Thyroid gland (tissue), 4 donors: ENCODE data around the gene RGMB. TPM values are rescaled to one million over a fixed set of nuclear protein-coding genes. Genes with fewer than 3 reads are reported as not detected.

Source experiments
- DNase-seq, 2 donors: peaks; one replicate each; pipeline ENCODE4 v3.0.0-alpha.2; 2019
- H3K27ac ChIP-seq, 3 donors: fragments of 200-600 bp; sonication (generic); 1 replicate in 2 of 3; 2 replicates in 1 of 3; pipeline ENCODE4 v1.5.1; 2016 to 2019; ENCODE audit warnings: mild to moderate bottlenecking in 1 of 3, moderate library complexity in 1 of 3
- H3K27me3 ChIP-seq: fragments of 200-600 bp; sonication (generic); one replicate; pipeline ENCODE4 v1.5.1; 2019
- H3K36me3 ChIP-seq, 2 donors: fragments of 200-600 bp; sonication (generic); one replicate each; pipeline ENCODE4 v1.5.1; 2016 to 2019
- H3K4me1 ChIP-seq, 2 donors: fragments of 200-600 bp; sonication (generic); one replicate each; pipeline ENCODE4 v1.5.1; 2017 to 2019
- H3K4me3 ChIP-seq, 3 donors: fragments of 200-600 bp; sonication (generic); replicated peaks in 1 of 3; 1 replicate in 2 of 3; 2 replicates in 1 of 3; pipeline ENCODE4 v1.5.1; 2016; ENCODE audit warnings: mild to moderate bottlenecking in 1 of 3
- H3K9me3 ChIP-seq: fragments of 200-600 bp; sonication (generic); one replicate; pipeline ENCODE4 v1.5.1; 2017
- POLR2A ChIP-seq, 2 donors: fragments of 450-650 bp; IDR thresholded peaks; one replicate each; pipeline ENCODE4 v1.6.1; 2017; ENCODE audit warnings: antibody characterized with exemption in 2 of 2, mild to moderate bottlenecking in 2 of 2, moderate library complexity in 1 of 2
- WGBS, 2 donors: methylation state at CpG; one replicate each; pipeline ENCODE4 v1.1.5; 2017; 5-methylcytosine and 5-hydroxymethylcytosine counted together
- intact Hi-C: fragments of 100-400 bp; cut with DNase I; formaldehyde crosslinking; loops from one replicate; pipeline ENCODE4 v1.15.1; 2023
- total RNA-seq, 4 donors: library from RNA; depleted of rRNA; stranded (reverse); fragments of >200 nt; gene quantifications; one replicate each; pipeline ENCODE4 v1.2.3, GENCODE V29; 2016
- TF ChIP-seq, protein P1 (sequence below), 6 experiments: fragments of 200-600 bp in 3 of 6; fragments of 450-650 bp in 3 of 6; sonication (generic) in 3 of 6; IDR thresholded peaks; one replicate each; pipeline ENCODE4 v1.5.1; 2016 to 2019; ENCODE audit warnings: antibody characterized with exemption in 6 of 6, mild to moderate bottlenecking in 2 of 6, inconsistent platforms in 1 of 6, moderate library complexity in 1 of 6

The RGMB gene, protein sequence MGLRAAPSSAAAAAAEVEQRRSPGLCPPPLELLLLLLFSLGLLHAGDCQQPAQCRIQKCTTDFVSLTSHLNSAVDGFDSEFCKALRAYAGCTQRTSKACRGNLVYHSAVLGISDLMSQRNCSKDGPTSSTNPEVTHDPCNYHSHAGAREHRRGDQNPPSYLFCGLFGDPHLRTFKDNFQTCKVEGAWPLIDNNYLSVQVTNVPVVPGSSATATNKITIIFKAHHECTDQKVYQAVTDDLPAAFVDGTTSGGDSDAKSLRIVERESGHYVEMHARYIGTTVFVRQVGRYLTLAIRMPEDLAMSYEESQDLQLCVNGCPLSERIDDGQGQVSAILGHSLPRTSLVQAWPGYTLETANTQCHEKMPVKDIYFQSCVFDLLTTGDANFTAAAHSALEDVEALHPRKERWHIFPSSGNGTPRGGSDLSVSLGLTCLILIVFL
- 10 to 100 TPM; 25.3 to 29.7 (median 27.5) TPM for total RNA-seq

DNA sequence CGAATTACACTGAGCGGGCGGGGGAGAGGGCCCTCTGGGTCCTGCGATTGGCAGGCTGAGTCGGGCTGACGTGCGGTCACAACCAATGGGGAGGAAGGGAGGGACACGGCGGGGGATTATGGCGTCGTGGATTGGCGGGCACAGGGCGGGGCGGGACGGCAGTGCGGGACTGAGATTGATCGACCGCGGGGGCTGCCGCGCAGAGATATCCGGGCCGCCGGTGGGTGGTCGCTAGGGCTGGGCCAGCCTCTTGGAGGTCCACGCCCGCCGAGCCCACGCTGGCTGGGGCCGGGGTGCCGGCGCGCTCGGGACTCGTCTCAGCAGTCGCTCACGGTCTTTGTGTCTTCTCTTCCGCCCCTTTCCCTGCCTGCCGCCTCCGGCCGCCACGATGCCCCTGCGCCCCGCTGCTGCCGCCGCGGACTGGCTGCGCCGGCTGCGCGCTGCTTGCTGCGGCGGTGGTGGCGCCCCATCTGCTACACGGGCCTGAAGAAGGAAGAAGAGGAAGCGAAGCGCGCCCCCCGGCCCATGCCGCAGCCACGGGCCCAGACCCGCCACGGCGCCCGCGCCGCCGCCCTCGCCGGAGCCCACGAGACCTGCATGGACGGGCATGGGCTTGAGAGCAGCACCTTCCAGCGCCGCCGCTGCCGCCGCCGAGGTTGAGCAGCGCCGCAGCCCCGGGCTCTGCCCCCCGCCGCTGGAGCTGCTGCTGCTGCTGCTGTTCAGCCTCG, at the start of gene RGMB:
Gene RGMB, plus strand, starts transcription at position 200 of the 728 bp plus-strand sequence. Its CDS starts 408 bp downstream, at position 608.
- peak; percentile 99 for DNase-seq
- TF ChIP-seq, protein P1, sequence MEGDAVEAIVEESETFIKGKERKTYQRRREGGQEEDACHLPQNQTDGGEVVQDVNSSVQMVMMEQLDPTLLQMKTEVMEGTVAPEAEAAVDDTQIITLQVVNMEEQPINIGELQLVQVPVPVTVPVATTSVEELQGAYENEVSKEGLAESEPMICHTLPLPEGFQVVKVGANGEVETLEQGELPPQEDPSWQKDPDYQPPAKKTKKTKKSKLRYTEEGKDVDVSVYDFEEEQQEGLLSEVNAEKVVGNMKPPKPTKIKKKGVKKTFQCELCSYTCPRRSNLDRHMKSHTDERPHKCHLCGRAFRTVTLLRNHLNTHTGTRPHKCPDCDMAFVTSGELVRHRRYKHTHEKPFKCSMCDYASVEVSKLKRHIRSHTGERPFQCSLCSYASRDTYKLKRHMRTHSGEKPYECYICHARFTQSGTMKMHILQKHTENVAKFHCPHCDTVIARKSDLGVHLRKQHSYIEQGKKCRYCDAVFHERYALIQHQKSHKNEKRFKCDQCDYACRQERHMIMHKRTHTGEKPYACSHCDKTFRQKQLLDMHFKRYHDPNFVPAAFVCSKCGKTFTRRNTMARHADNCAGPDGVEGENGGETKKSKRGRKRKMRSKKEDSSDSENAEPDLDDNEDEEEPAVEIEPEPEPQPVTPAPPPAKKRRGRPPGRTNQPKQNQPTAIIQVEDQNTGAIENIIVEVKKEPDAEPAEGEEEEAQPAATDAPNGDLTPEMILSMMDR (IDR thresholded peaks at IDR 0.05) = no peak
- peak; percentile 93 to 99 for TF ChIP-seq POLR2A (IDR thresholded peaks at IDR 0.05)
- Histone ChIP-seq H3K27me3 (no peaks in the 10 kb centered on the region), H3K27ac (peak within 1 kb of the TSS; percentile 88 to 95 (median 94)), H3K9me3 (no peaks in the 10 kb centered on the region), H3K4me3 (peak within 1 kb of the TSS; percentile 74 to 90 (median 77)), H3K36me3 (no peaks in the 10 kb centered on the region), H3K4me1 (peaks cover 20 to 22% of the 10 kb centered on the region in 2 donors)
- 0 to 1% methylated on average over 40 to 42 of the region's 84 CpGs for WGBS, 2 donors
- intact Hi-C loops = loop anchor here (5.0 kb wide), 1 partner anchor 1591 kb away; the partner anchor contains the start of gene RIOK2

DNA sequence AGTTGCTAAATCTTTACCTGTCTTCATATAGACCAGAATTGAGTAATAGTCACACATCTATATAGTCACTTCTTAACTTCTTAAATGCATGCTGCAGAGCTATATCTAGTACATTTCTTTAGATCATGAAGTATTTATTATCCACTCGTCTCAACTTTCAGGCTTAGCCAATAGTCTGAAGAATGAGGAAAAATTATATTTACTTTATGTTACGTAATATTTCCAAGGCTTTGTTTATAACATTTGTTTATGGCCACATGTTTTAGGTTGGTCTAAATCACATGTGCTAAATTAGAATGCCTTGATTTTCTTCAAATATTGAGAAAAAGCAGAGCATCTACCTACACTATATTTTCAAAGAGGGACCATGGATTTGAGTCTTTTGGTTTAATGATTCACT, 47.2 kb upstream of the RGMB start:
- no peaks in the 10 kb centered on the region for H3K36me3 ChIP-seq
- no peaks in the 10 kb centered on the region for H3K4me1 ChIP-seq
- no peaks in the 10 kb centered on the region for H3K27me3 ChIP-seq
- H3K27ac ChIP-seq = no peak overlapping the region
- DNase-seq = no peak
- intact Hi-C loops = no loop called here
- H3K4me3 ChIP-seq = no peak overlapping the region
- TF ChIP-seq, protein P1 (IDR thresholded peaks at IDR 0.05) = no peak
- TF ChIP-seq POLR2A (IDR thresholded peaks at IDR 0.05) = no peak
- H3K9me3 ChIP-seq = no peaks in the 10 kb centered on the region
- WGBS, 2 donors = 89 to 93% methylated on average over 2 of the region's 2 CpGs

DNA sequence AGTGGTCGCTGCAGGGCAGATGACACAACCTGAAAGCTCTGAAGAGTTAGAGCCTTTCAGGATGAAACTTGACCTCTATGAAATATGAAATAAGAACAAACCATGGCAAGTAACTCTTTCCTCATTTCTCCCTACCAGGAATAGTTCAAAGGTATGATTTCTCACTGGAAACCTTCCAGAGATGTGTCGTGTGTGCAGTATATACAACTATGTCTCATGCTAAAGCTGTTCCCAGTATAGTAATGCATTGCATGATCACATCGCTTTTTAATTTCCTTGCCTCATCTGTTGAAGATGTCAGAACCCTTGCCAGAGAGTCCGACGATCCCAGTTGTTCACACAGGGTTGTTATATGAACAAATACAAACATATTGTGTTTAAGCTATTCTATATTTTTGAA, 45.8 kb upstream of the RGMB start:
- no peak overlapping the region for H3K4me3 ChIP-seq
- DNase-seq = no peak
- intact Hi-C loops = no loop called here

DNA sequence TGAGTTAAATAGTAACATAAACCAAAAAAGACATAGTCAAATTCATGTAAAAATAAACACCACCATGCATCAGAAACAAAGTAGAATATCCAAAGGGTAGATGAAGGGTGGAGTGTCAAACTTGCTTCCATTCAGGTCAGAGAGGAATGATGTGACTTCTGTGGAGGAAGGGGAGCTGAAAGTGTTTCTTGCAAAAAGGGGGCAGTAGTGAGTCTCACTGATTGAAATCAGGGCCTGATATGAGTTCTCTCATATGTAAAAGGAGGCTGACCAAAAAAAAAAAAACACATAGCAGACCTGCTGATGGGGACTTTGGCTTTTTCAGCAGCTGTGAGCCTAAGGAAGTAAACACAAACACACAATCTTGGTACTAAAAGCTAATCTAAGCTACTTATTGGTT, 38.8 kb upstream of the RGMB start:
- no peak for DNase-seq
- Histone ChIP-seq H3K9me3 (no peaks in the 10 kb centered on the region), H3K27ac (no peak overlapping the region), H3K27me3 (no peaks in the 10 kb centered on the region), H3K4me3 (no peak overlapping the region), H3K4me1 (no peaks in the 10 kb centered on the region), H3K36me3 (no peaks in the 10 kb centered on the region)
- intact Hi-C loops = no loop called here
- TF ChIP-seq, protein P1 (IDR thresholded peaks at IDR 0.05) = no peak
- TF ChIP-seq POLR2A (IDR thresholded peaks at IDR 0.05) = no peak

More for the DNA sequence above, 45.8 kb upstream of the RGMB start:
- Histone ChIP-seq H3K27me3 (no peaks in the 10 kb centered on the region), H3K36me3 (no peaks in the 10 kb centered on the region), H3K27ac (no peak overlapping the region), H3K9me3 (no peaks in the 10 kb centered on the region), H3K4me1 (no peaks in the 10 kb centered on the region)
- no peak for TF ChIP-seq POLR2A (IDR thresholded peaks at IDR 0.05)
- TF ChIP-seq, protein P1 (IDR thresholded peaks at IDR 0.05) = no peak
- WGBS, 2 donors = 84 to 93% methylated on average over 5 of the region's 5 CpGs
